Measurements from ENCODE around the gene RNF166.

DNA sequence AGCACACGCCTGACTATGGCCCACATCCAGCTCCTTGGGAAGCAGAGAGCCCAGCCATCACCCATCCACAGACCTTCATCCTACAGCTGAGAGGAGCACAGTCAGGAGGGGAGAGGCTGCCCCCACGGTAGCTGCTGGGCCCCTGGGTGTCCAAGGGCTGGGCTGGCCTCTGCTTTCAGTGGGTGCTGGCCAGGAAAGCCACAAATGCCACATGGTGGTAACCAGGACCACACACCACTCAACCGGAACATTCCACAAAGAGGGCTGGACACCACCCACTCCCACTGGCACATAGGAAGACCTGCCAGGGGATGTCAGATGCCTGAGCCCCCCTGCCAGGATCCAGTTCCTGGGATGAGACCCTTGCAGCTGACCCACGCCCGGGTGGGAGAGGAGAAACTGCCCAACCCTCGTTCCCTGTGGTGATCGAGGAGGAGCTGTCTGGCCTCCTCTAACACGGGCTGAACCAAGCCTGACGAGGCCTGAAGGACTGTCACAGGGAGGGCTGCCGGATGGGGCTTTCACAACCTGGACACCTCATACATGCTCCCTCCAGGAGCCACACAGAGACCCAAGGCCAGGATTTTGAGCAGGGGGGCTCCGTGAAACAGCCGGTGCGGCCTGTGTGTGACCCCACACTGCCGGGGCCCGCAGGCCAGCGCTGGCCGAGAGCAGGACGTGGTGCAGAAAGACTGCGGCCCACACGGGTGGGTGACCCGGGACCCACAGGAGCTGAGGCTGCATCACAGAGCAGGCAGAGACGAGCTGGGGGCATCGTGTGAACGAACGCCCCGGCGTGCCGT is 48.1 kb upstream of the RNF166 start:
- TF ChIP-seq, protein P1, sequence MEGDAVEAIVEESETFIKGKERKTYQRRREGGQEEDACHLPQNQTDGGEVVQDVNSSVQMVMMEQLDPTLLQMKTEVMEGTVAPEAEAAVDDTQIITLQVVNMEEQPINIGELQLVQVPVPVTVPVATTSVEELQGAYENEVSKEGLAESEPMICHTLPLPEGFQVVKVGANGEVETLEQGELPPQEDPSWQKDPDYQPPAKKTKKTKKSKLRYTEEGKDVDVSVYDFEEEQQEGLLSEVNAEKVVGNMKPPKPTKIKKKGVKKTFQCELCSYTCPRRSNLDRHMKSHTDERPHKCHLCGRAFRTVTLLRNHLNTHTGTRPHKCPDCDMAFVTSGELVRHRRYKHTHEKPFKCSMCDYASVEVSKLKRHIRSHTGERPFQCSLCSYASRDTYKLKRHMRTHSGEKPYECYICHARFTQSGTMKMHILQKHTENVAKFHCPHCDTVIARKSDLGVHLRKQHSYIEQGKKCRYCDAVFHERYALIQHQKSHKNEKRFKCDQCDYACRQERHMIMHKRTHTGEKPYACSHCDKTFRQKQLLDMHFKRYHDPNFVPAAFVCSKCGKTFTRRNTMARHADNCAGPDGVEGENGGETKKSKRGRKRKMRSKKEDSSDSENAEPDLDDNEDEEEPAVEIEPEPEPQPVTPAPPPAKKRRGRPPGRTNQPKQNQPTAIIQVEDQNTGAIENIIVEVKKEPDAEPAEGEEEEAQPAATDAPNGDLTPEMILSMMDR (IDR thresholded peaks at IDR 0.05; ENCODE audit: low read depth, low read length, poor library complexity, severe bottlenecking) = no peak
- no peak for TF ChIP-seq EZH2phosphoT487 (IDR thresholded peaks at IDR 0.05; ENCODE audit: borderline replicate concordance, low read length)

Data from DOHH2 (cell line).